ENCODE data around the gene TPBGL. TPM values are rescaled to one million over a fixed set of nuclear protein-coding genes. Genes with fewer than 3 reads are reported as not detected.

Gene TPBGL
- total RNA-seq, 1 donor from 2014 or later = 7.0 TPM

DNA sequence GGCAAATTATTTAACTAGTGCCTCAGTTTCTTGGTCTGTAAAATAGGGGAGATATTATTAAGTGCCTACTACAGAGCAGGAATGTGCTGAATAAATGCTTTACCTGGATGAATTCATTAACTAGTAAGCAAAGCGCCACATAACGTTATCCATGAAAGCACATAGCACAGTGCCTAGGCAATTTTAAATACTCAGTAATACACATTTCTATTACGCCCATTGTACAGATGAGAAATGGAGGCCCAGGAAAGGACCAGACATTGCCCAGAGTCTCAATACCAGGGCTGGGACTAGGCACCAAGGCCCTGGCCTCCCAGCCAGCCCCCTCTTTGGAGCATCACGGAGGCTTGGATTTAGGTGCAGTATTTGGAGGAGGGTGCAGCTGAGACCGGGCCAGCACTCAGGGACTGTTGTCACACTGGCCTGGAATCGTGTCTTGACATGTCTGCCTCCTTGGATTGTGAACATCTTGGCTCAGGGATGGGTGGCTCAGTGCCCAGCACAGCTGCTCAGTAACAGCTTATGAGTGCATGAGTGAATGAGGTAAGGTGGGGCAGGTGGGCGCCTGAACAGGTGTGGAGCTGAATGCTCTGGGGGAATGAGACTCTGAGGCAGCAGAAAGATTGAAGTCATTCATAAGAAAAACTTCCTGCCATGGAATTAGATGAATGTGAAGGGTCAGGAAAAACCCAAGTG, 42.1 kb upstream of the TPBGL start:
- H3K27ac Mint-ChIP-seq (ENCODE audit: unreplicated experiment) = no peak overlapping the region
- TF ChIP-seq, protein P1, sequence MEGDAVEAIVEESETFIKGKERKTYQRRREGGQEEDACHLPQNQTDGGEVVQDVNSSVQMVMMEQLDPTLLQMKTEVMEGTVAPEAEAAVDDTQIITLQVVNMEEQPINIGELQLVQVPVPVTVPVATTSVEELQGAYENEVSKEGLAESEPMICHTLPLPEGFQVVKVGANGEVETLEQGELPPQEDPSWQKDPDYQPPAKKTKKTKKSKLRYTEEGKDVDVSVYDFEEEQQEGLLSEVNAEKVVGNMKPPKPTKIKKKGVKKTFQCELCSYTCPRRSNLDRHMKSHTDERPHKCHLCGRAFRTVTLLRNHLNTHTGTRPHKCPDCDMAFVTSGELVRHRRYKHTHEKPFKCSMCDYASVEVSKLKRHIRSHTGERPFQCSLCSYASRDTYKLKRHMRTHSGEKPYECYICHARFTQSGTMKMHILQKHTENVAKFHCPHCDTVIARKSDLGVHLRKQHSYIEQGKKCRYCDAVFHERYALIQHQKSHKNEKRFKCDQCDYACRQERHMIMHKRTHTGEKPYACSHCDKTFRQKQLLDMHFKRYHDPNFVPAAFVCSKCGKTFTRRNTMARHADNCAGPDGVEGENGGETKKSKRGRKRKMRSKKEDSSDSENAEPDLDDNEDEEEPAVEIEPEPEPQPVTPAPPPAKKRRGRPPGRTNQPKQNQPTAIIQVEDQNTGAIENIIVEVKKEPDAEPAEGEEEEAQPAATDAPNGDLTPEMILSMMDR (IDR thresholded peaks at IDR 0.05; ENCODE audit: unreplicated experiment) = no peak
- H3K4me1 Mint-ChIP-seq (ENCODE audit: unreplicated experiment) = peaks cover 35% of the 10 kb centered on the region
- peaks cover 15% of the 10 kb centered on the region for H3K27me3 Mint-ChIP-seq (ENCODE audit: unreplicated experiment)
- no peaks in the 10 kb centered on the region for H3K36me3 Mint-ChIP-seq (ENCODE audit: low read depth, unreplicated experiment)
- H3K4me3 Mint-ChIP-seq (ENCODE audit: unreplicated experiment) = no peak overlapping the region
- no peaks in the 10 kb centered on the region for H3K9me3 Mint-ChIP-seq (ENCODE audit: unreplicated experiment)
- no peak for DNase-seq (ENCODE audit: low spot score)

GRCh38 chr11:75199412-75199955, 41.1 kb upstream of the TPBGL start:
- H3K27me3 Mint-ChIP-seq (ENCODE audit: unreplicated experiment) = peaks cover 17% of the 10 kb centered on the region
- DNase-seq (ENCODE audit: low spot score) = no peak
- H3K36me3 Mint-ChIP-seq (ENCODE audit: low read depth, unreplicated experiment) = no peaks in the 10 kb centered on the region
- no peak overlapping the region for H3K4me3 Mint-ChIP-seq (ENCODE audit: unreplicated experiment)
- H3K4me1 Mint-ChIP-seq (ENCODE audit: unreplicated experiment) = peaks cover 35% of the 10 kb centered on the region
- H3K27ac Mint-ChIP-seq (ENCODE audit: unreplicated experiment) = no peak overlapping the region
- TF ChIP-seq, protein P1 (IDR thresholded peaks at IDR 0.05; ENCODE audit: unreplicated experiment) = no peak
- no peaks in the 10 kb centered on the region for H3K9me3 Mint-ChIP-seq (ENCODE audit: unreplicated experiment)

GRCh38 chr11:75200051-75200450, 40.5 kb upstream of the TPBGL start:
- Mint-ChIP-seq H3K9me3 (ENCODE audit: unreplicated experiment) (no peaks in the 10 kb centered on the region), H3K4me1 (ENCODE audit: unreplicated experiment) (peaks cover 30% of the 10 kb centered on the region), H3K27me3 (ENCODE audit: unreplicated experiment) (peaks cover 17% of the 10 kb centered on the region), H3K27ac (ENCODE audit: unreplicated experiment) (no peak overlapping the region), H3K4me3 (ENCODE audit: unreplicated experiment) (no peak overlapping the region), H3K36me3 (ENCODE audit: low read depth, unreplicated experiment) (no peaks in the 10 kb centered on the region)
- DNase-seq (ENCODE audit: low spot score) = no peak
- TF ChIP-seq, protein P1 (IDR thresholded peaks at IDR 0.05; ENCODE audit: unreplicated experiment) = no peak

- TF ChIP-seq, protein P1 (IDR thresholded peaks at IDR 0.05; ENCODE audit: unreplicated experiment) = no peak
- Mint-ChIP-seq H3K4me3 (ENCODE audit: unreplicated experiment) (no peak overlapping the region), H3K27me3 (ENCODE audit: unreplicated experiment) (peaks cover 17% of the 10 kb centered on the region), H3K36me3 (ENCODE audit: low read depth, unreplicated experiment) (no peaks in the 10 kb centered on the region), H3K27ac (ENCODE audit: unreplicated experiment) (no peak overlapping the region), H3K9me3 (ENCODE audit: unreplicated experiment) (no peaks in the 10 kb centered on the region), H3K4me1 (ENCODE audit: unreplicated experiment) (peaks cover 30% of the 10 kb centered on the region)
- no peak for DNase-seq (ENCODE audit: low spot score)
Measured at GRCh38 chr11:75200531-75200930, 40.0 kb upstream of the TPBGL start.

- H3K4me3 Mint-ChIP-seq (ENCODE audit: unreplicated experiment) = no peak overlapping the region
- H3K36me3 Mint-ChIP-seq (ENCODE audit: low read depth, unreplicated experiment) = no peaks in the 10 kb centered on the region
- no peaks in the 10 kb centered on the region for H3K9me3 Mint-ChIP-seq (ENCODE audit: unreplicated experiment)
- peaks cover 30% of the 10 kb centered on the region for H3K4me1 Mint-ChIP-seq (ENCODE audit: unreplicated experiment)
- TF ChIP-seq, protein P1 (IDR thresholded peaks at IDR 0.05; ENCODE audit: unreplicated experiment) = no peak
- peaks cover 12% of the 10 kb centered on the region for H3K27me3 Mint-ChIP-seq (ENCODE audit: unreplicated experiment)
- DNase-seq (ENCODE audit: low spot score) = no peak
- H3K27ac Mint-ChIP-seq (ENCODE audit: unreplicated experiment) = no peak overlapping the region
Measured at GRCh38 chr11:75201771-75202170, 38.8 kb upstream of the TPBGL start.
